T-helper 2 cell treated with Interferon-gamma antibody and Interleukin-4, amounts not matched to agents 5 μg/mL and 100 μg/mL, for 36 hours (primary cell): ENCODE measurements around the gene BRSK1.
A peak's percentile ranks its signal among the peaks of the same experiment; 100 is the strongest.

Experiments
- DNase-seq: peaks from one replicate; pipeline ENCODE4 v3.0.0; 2021; ENCODE audit warnings: low spot score
- H3K27ac Mint-ChIP-seq: one replicate; pipeline ENCODE4 v1.8.0; 2021; ENCODE audit warnings: mild to moderate bottlenecking, mixed read lengths
- H3K27me3 Mint-ChIP-seq: one replicate; pipeline ENCODE4 v1.8.0; 2021; ENCODE audit warnings: low read depth, mixed read lengths
- H3K36me3 Mint-ChIP-seq: one replicate; pipeline ENCODE4 v1.8.0; 2021; ENCODE audit warnings: low read depth, mixed read lengths
- H3K4me1 Mint-ChIP-seq: one replicate; pipeline ENCODE4 v1.8.0; 2021; ENCODE audit warnings: low read depth, mixed read lengths
- H3K4me3 Mint-ChIP-seq: one replicate; pipeline ENCODE4 v1.8.0; 2022; ENCODE audit warnings: mild to moderate bottlenecking, moderate library complexity, mixed read lengths
- H3K9me3 Mint-ChIP-seq: one replicate; pipeline ENCODE4 v1.8.0; 2021; ENCODE audit warnings: mixed read lengths

BRSK1 gene

GRCh38 chr19:55347442-55348009 lies 63.7 kb downstream of the BRSK1 start:
- H3K4me1 Mint-ChIP-seq = peaks cover 9% of the 10 kb centered on the region
- H3K27me3 Mint-ChIP-seq = peaks cover 15% of the 10 kb centered on the region
- H3K36me3 Mint-ChIP-seq = peaks cover 2% of the 10 kb centered on the region
- no peak for DNase-seq
- H3K27ac Mint-ChIP-seq = peak overlapping the region; percentile 20
- H3K9me3 Mint-ChIP-seq = no peaks in the 10 kb centered on the region
- no peak overlapping the region for H3K4me3 Mint-ChIP-seq

- Mint-ChIP-seq H3K27me3 (peaks cover 25% of the 10 kb centered on the region), H3K4me1 (peaks cover 17% of the 10 kb centered on the region), H3K4me3 (no peak overlapping the region), H3K36me3 (peaks cover 4% of the 10 kb centered on the region), H3K27ac (no peak overlapping the region), H3K9me3 (no peaks in the 10 kb centered on the region)
- DNase-seq = no peak
Measured at GRCh38 chr19:55348317-55349034, 64.7 kb downstream of the BRSK1 start.

- no peak for DNase-seq
- Mint-ChIP-seq H3K9me3 (no peaks in the 10 kb centered on the region), H3K27me3 (peaks cover 35% of the 10 kb centered on the region), H3K27ac (no peak overlapping the region), H3K36me3 (peaks cover 2% of the 10 kb centered on the region), H3K4me3 (no peak overlapping the region), H3K4me1 (peaks cover 17% of the 10 kb centered on the region)
Measured at GRCh38 chr19:55350620-55351315, 67.0 kb downstream of the BRSK1 start.

- peaks cover 17% of the 10 kb centered on the region for H3K4me1 Mint-ChIP-seq
- peaks cover 46% of the 10 kb centered on the region for H3K27me3 Mint-ChIP-seq
- H3K4me3 Mint-ChIP-seq = no peak overlapping the region
- no peak overlapping the region for H3K27ac Mint-ChIP-seq
- peaks cover 2% of the 10 kb centered on the region for H3K36me3 Mint-ChIP-seq
- no peaks in the 10 kb centered on the region for H3K9me3 Mint-ChIP-seq
- DNase-seq = no peak
Measured at GRCh38 chr19:55352040-55352439, 68.2 kb downstream of the BRSK1 start.

GRCh38 chr19:55352549-55353145 lies 68.8 kb downstream of the BRSK1 start:
- no peak for DNase-seq
- Mint-ChIP-seq H3K27ac (no peak overlapping the region), H3K4me3 (peak overlapping the region; percentile 73), H3K9me3 (no peaks in the 10 kb centered on the region), H3K4me1 (peaks cover 17% of the 10 kb centered on the region), H3K36me3 (peaks cover 2% of the 10 kb centered on the region), H3K27me3 (peaks cover 51% of the 10 kb centered on the region)

GRCh38 chr19:55353356-55353802 lies 69.6 kb downstream of the BRSK1 start:
- no peak for DNase-seq
- Mint-ChIP-seq H3K36me3 (peaks cover 2% of the 10 kb centered on the region), H3K27me3 (peaks cover 51% of the 10 kb centered on the region), H3K4me1 (peaks cover 17% of the 10 kb centered on the region), H3K27ac (no peak overlapping the region), H3K4me3 (peak overlapping the region; percentile 73), H3K9me3 (no peaks in the 10 kb centered on the region)

GRCh38 chr19:55353803-55354697 lies 70.3 kb downstream of the BRSK1 start:
- H3K27ac Mint-ChIP-seq = no peak overlapping the region

GRCh38 chr19:55354698-55355212 lies 71.0 kb downstream of the BRSK1 start, which contains the start of gene COX6B2:
TSS of gene COX6B2 (minus strand) at chr19:55354719. CDS start at chr19:55354521, 198 bp downstream.
- Mint-ChIP-seq H3K27ac (no peak within 1 kb of the TSS), H3K4me1 (peaks cover 17% of the 10 kb centered on the region), H3K27me3 (peaks cover 51% of the 10 kb centered on the region), H3K9me3 (no peaks in the 10 kb centered on the region), H3K36me3 (peaks cover 2% of the 10 kb centered on the region), H3K4me3 (peak within 1 kb of the TSS; percentile 73)
- DNase-seq = no peak

More at GRCh38 chr19:55353803-55354697, 70.3 kb downstream of the BRSK1 start:
- DNase-seq = peak; percentile 36
- H3K4me3 Mint-ChIP-seq = peak overlapping the region; percentile 73
- peaks cover 51% of the 10 kb centered on the region for H3K27me3 Mint-ChIP-seq
- peaks cover 17% of the 10 kb centered on the region for H3K4me1 Mint-ChIP-seq
- H3K9me3 Mint-ChIP-seq = no peaks in the 10 kb centered on the region
- peaks cover 2% of the 10 kb centered on the region for H3K36me3 Mint-ChIP-seq

GRCh38 chr19:55355213-55355821 lies 71.5 kb downstream of the BRSK1 start:
- H3K4me1 Mint-ChIP-seq = peaks cover 17% of the 10 kb centered on the region
- H3K4me3 Mint-ChIP-seq = no peak overlapping the region
- no peaks in the 10 kb centered on the region for H3K9me3 Mint-ChIP-seq
- no peak for DNase-seq
- peaks cover 51% of the 10 kb centered on the region for H3K27me3 Mint-ChIP-seq
- H3K36me3 Mint-ChIP-seq = peaks cover 2% of the 10 kb centered on the region
- H3K27ac Mint-ChIP-seq = no peak overlapping the region

- Mint-ChIP-seq H3K27ac (no peak overlapping the region), H3K4me3 (no peak overlapping the region), H3K4me1 (no peaks in the 10 kb centered on the region), H3K36me3 (no peaks in the 10 kb centered on the region), H3K9me3 (no peaks in the 10 kb centered on the region), H3K27me3 (peaks cover 26% of the 10 kb centered on the region)
- DNase-seq = no peak
Measured at GRCh38 chr19:55358493-55358892, 74.7 kb downstream of the BRSK1 start.

GRCh38 chr19:55358943-55359908 lies 75.4 kb downstream of the BRSK1 start:
- H3K9me3 Mint-ChIP-seq = no peaks in the 10 kb centered on the region
- no peak overlapping the region for H3K27ac Mint-ChIP-seq
- no peaks in the 10 kb centered on the region for H3K36me3 Mint-ChIP-seq
- DNase-seq = no peak
- no peak overlapping the region for H3K4me3 Mint-ChIP-seq
- H3K27me3 Mint-ChIP-seq = peaks cover 23% of the 10 kb centered on the region
- no peaks in the 10 kb centered on the region for H3K4me1 Mint-ChIP-seq

GRCh38 chr19:55360902-55361301 lies 77.1 kb downstream of the BRSK1 start:
- H3K27ac Mint-ChIP-seq = no peak overlapping the region
- H3K27me3 Mint-ChIP-seq = peaks cover 14% of the 10 kb centered on the region
- H3K36me3 Mint-ChIP-seq = no peaks in the 10 kb centered on the region
- H3K4me3 Mint-ChIP-seq = no peak overlapping the region
- H3K4me1 Mint-ChIP-seq = no peaks in the 10 kb centered on the region
- no peaks in the 10 kb centered on the region for H3K9me3 Mint-ChIP-seq
- no peak for DNase-seq
